ENCODE data around the gene PRR36.

- no peak for TF ChIP-seq CTCF (IDR thresholded peaks at IDR 0.05)
- no peak for TF ChIP-seq CEBPB (IDR thresholded peaks at IDR 0.05)
- no peak for TF ChIP-seq POLR2A (IDR thresholded peaks at IDR 0.05; ENCODE audit: low read length)
- TF ChIP-seq CBX2 (IDR thresholded peaks at IDR 0.05; ENCODE audit: borderline replicate concordance, low read depth) = no peak
- no peak for TF ChIP-seq SMC3 (IDR thresholded peaks at IDR 0.05)
- no peak for TF ChIP-seq NR3C1 (IDR thresholded peaks at IDR 0.05)
These were observed 40.4 kb upstream of the PRR36 start, which contains the start of gene TGFBR3L for GRCh38 chr19:7914598-7915045.
